ENCODE results near the gene LRAT.

DNA sequence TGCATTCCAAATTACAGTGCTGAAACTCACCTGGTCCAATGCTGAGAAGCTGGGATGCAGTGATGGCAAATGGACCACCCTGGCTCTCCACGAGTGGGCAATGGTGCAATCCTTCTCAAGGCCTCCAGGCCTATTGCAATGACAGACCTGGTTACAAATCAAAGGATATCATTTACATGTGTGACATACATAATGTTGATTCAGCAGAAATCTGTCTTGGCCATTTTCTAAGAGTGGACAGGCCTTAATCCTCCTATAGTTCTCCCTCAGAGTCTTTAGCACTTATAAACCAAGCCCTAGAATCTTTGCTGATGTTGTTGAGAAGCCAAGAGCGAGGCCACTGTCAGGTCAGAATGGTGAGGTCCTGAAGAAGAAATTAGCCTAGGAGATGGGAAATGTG lies 17.1 kb downstream of the LRAT start:
- TF ChIP-seq EZH2phosphoT487 (IDR thresholded peaks at IDR 0.05; ENCODE audit: low read depth), result no peak
- TF ChIP-seq, protein P1, sequence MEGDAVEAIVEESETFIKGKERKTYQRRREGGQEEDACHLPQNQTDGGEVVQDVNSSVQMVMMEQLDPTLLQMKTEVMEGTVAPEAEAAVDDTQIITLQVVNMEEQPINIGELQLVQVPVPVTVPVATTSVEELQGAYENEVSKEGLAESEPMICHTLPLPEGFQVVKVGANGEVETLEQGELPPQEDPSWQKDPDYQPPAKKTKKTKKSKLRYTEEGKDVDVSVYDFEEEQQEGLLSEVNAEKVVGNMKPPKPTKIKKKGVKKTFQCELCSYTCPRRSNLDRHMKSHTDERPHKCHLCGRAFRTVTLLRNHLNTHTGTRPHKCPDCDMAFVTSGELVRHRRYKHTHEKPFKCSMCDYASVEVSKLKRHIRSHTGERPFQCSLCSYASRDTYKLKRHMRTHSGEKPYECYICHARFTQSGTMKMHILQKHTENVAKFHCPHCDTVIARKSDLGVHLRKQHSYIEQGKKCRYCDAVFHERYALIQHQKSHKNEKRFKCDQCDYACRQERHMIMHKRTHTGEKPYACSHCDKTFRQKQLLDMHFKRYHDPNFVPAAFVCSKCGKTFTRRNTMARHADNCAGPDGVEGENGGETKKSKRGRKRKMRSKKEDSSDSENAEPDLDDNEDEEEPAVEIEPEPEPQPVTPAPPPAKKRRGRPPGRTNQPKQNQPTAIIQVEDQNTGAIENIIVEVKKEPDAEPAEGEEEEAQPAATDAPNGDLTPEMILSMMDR (IDR thresholded peaks at IDR 0.05; ENCODE audit: low read depth, low read length), result no peak
